ENCODE data around the gene SRBD1. TPM values are rescaled to one million over a fixed set of nuclear protein-coding genes. Genes with fewer than 3 reads are reported as not detected.

SRBD1 gene
- total and polyA plus RNA-seq, 8 donors: 4.4 to 45.7 (median 25.5) TPM

DNA sequence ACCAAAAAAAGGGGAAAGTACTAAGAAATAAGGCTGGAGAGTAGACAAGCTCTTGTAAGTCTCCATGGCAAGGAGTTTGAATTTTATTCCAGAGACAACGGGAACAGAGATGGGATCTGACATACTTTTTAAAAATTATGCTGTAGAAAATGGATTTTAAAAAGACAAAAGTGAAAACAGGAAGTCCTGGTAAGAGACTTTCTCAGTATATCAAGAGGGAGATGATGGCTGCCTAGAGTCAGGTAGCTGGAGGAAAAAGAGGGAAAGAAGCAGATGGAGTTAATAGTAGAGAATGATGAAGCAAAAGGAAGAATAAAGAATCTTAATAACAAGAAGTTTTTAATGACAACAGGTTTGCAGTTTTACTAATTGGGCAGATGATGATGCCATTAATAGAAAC lies 168.1 kb downstream of the SRBD1 start:
- no peaks in the 10 kb centered on the region for H3K9me3 ChIP-seq
- H3K36me3 ChIP-seq: no peaks in the 10 kb centered on the region
- DNase-seq: no peak
- no peak overlapping the region for H3K4me3 ChIP-seq
- no peaks in the 10 kb centered on the region for H3K27me3 ChIP-seq
- intact Hi-C loops (cut with DNase I; ENCODE audit: low total_unique reads): no loop called here
- TF ChIP-seq POLR2A (IDR thresholded peaks at IDR 0.05) (no peak), POLR2AphosphoS5 (IDR thresholded peaks at IDR 0.05) (no peak), EP300 (IDR thresholded peaks at IDR 0.05) (no peak)
- 78 to 100% (median 91%) methylated on average over 1 of the region's 1 CpG for WGBS, 5 donors
- H3K4me1 ChIP-seq: peaks cover 0 to 9% (median 4%) of the 10 kb centered on the region in 4 donors
- no peak overlapping the region for H3K27ac ChIP-seq

DNA sequence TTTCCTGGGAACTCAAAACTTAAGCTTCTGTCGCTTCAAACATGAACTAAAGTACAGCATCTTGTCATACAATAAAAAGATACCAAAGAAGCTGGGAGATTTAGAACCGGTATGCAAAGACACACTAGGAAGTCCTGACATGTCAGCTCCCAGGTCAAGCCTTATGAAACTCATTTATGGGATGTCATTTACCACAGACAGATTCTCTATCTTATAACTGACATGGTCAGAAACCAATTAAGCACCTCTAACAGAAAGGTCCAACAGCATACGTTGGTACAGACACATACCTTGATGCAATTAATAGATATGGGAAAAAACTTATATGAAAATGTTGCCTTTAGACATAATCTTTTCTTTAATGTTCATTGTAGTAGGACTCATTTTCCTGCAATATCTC lies 169.0 kb downstream of the SRBD1 start:
- intact Hi-C loops (cut with DNase I; ENCODE audit: low total_unique reads): no loop called here
- H3K36me3 ChIP-seq: no peaks in the 10 kb centered on the region
- H3K27ac ChIP-seq: no peak overlapping the region
- no peak for DNase-seq
- no peaks in the 10 kb centered on the region for H3K9me3 ChIP-seq
- WGBS, 5 donors: 80 to 92% (median 82%) methylated on average over 3 of the region's 3 CpGs
- no peak overlapping the region for H3K4me3 ChIP-seq
- no peaks in the 10 kb centered on the region for H3K27me3 ChIP-seq
- TF ChIP-seq POLR2A (IDR thresholded peaks at IDR 0.05) (no peak), EP300 (IDR thresholded peaks at IDR 0.05) (no peak), POLR2AphosphoS5 (IDR thresholded peaks at IDR 0.05) (no peak)
- TF ChIP-seq, protein P1, sequence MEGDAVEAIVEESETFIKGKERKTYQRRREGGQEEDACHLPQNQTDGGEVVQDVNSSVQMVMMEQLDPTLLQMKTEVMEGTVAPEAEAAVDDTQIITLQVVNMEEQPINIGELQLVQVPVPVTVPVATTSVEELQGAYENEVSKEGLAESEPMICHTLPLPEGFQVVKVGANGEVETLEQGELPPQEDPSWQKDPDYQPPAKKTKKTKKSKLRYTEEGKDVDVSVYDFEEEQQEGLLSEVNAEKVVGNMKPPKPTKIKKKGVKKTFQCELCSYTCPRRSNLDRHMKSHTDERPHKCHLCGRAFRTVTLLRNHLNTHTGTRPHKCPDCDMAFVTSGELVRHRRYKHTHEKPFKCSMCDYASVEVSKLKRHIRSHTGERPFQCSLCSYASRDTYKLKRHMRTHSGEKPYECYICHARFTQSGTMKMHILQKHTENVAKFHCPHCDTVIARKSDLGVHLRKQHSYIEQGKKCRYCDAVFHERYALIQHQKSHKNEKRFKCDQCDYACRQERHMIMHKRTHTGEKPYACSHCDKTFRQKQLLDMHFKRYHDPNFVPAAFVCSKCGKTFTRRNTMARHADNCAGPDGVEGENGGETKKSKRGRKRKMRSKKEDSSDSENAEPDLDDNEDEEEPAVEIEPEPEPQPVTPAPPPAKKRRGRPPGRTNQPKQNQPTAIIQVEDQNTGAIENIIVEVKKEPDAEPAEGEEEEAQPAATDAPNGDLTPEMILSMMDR (IDR thresholded peaks at IDR 0.05): no peak
- H3K4me1 ChIP-seq: peaks cover 0 to 9% (median 4%) of the 10 kb centered on the region in 4 donors

DNA sequence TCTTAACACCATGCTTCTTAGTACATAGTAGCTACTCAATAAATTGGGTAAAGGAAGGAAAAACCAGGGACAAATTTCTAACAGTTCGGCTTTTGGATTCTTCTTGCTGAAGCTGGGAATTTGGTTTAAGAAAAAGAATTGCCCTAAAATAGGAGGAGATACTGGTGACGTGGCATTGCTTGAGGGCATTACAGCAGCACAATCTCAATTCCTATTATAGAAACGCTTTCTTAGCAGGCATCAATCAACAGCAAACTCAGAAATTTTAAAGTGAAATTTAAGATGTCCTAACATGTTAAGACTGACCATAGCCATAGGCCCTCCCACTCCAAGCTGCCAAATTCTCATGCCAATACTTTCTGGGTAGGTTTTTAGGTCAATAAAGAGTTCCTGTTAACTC lies 169.5 kb downstream of the SRBD1 start:
- peaks cover 0 to 9% (median 4%) of the 10 kb centered on the region in 4 donors for H3K4me1 ChIP-seq
- H3K27ac ChIP-seq: no peak overlapping the region
- intact Hi-C loops (cut with DNase I; ENCODE audit: low total_unique reads): no loop called here
- H3K4me3 ChIP-seq: no peak overlapping the region
- no peaks in the 10 kb centered on the region for H3K27me3 ChIP-seq
- WGBS, 5 donors: 93 to 96% (median 94%) methylated on average over 3 of the region's 3 CpGs
- H3K9me3 ChIP-seq: no peaks in the 10 kb centered on the region
- DNase-seq: no peak
- H3K36me3 ChIP-seq: no peaks in the 10 kb centered on the region
- TF ChIP-seq EP300 (IDR thresholded peaks at IDR 0.05) (no peak), POLR2AphosphoS5 (IDR thresholded peaks at IDR 0.05) (no peak), POLR2A (IDR thresholded peaks at IDR 0.05) (no peak)
- TF ChIP-seq, protein P1 (IDR thresholded peaks at IDR 0.05): no peak

DNA sequence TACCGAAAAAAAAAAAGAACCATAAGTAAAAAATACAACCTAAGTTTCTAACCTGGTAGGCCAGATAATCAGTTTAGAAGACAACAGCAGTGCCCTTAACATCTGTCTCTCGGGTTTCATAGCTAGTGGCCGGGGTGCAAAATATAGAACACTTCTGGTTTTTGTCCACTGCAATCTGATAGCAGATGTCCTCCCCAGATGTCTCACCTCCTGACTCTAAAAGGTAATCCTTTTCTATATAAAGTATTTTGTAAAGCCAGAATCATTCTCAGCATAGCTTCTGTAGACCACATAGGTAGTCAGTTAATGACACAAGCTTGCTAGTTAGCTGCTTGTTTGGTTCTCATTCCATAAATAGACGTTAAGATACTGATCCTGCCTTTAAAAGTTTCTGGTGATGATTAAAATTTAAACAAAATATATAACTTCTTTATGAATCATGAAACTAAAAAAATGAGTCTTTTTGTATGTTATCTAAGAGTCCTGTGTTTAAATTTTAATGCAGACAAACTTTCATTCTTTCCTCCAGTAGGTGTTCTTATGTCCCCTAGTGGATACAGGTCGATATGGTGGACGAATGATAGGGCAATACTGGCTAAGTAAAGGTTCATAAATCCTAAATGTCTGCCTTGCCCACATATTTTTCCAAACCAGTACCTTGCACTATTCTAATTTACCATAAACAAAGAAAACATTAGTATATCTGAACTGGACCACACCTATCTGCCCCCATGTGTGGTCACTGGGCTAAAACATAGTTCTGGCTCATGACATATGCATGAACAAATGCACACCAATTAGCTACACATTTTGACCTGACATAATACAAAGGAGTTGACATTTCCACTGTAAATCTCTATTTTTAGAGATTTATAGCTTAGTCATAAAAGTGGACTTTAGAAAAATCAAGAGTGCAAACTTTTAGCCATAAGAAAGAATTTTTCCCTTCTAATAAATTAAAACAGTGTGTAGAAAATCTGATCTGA lies 171.0 kb downstream of the SRBD1 start:
- intact Hi-C loops (cut with DNase I; ENCODE audit: low total_unique reads): no loop called here
- Histone ChIP-seq H3K9me3 (no peaks in the 10 kb centered on the region), H3K27me3 (no peaks in the 10 kb centered on the region), H3K36me3 (no peaks in the 10 kb centered on the region), H3K4me3 (no peak overlapping the region), H3K27ac (no peak overlapping the region), H3K4me1 (peaks cover 0 to 9% (median 4%) of the 10 kb centered on the region in 4 donors)
- 59 to 77% (median 69%) methylated on average over 6 of the region's 6 CpGs for WGBS, 5 donors
- TF ChIP-seq, protein P1 (IDR thresholded peaks at IDR 0.05): no peak
- TF ChIP-seq POLR2A (IDR thresholded peaks at IDR 0.05): no peak
- no peak for TF ChIP-seq EP300 (IDR thresholded peaks at IDR 0.05)
- no peak for TF ChIP-seq POLR2AphosphoS5 (IDR thresholded peaks at IDR 0.05)
- no peak for DNase-seq

All from stomach (tissue), 9 donors.